IMR-90 (cell line): ENCODE results near the gene CD209. TPM values are rescaled to one million over a fixed set of nuclear protein-coding genes. Genes with fewer than 3 reads are reported as not detected.

Source experiments
- ATAC-seq: fragments of 200-7000 bp; cut with Tn5 transposase; 2 replicates; pipeline ENCODE4 v1.9.1; 2020; ENCODE audit warnings: low read depth, mild to moderate bottlenecking, moderate library complexity
- BruUV-seq: library from RNA; stranded (reverse); fragments of 400-500 nt; replicated peaks from 2 replicates; lab custom pipeline; 2021; lab: Mats Ljungman, UMichigan
- CTCF ChIA-PET: fragments of 300-600 bp; formaldehyde crosslinking; extraction: SDS; loops from one replicate; lab custom pipeline; 2021; ENCODE audit warnings: antibody characterized with exemption; lab: Yijun Ruan, JAX
- POLR2A ChIA-PET: fragments of 300-600 bp; sonication (Branson Sonifier 250); formaldehyde crosslinking; loops from one replicate; lab custom pipeline; 2022; ENCODE audit warnings: antibody characterized with exemption; ENCODE audit not compliant: unreplicated experiment; lab: Charles Lee
- DNase-seq: peaks from one replicate; pipeline ENCODE4 v3.0.0; 2013
- H2AFZ ChIP-seq: replicated peaks from 2 replicates; pipeline ENCODE3; 2013; ENCODE audit warnings: low read length, mild to moderate bottlenecking; ENCODE audit not compliant: poor library complexity
- H2AK5ac ChIP-seq: 2 replicates; pipeline ENCODE4 v1.6.1; 2013; ENCODE audit warnings: low read depth, low read length, inconsistent platforms
- H2AK9ac ChIP-seq: replicated peaks from 2 replicates; pipeline ENCODE3; 2013; ENCODE audit warnings: mild to moderate bottlenecking, low read depth, low read length, moderate library complexity; ENCODE audit not compliant: poor library complexity
- H2BK120ac ChIP-seq: 2 replicates; pipeline ENCODE4 v1.6.1; 2013; ENCODE audit warnings: low read depth, low read length, inconsistent platforms
- H2BK15ac ChIP-seq: 3 replicates; pipeline ENCODE4 v1.6.1; 2013; ENCODE audit warnings: low read depth, low read length, inconsistent platforms
- H2BK20ac ChIP-seq: 2 replicates; pipeline ENCODE4 v1.6.1; 2013; ENCODE audit warnings: low read depth, mild to moderate bottlenecking, inconsistent platforms, low read length, moderate library complexity
- H2BK5ac ChIP-seq: 2 replicates; pipeline ENCODE4 v1.6.1; 2013; ENCODE audit warnings: mild to moderate bottlenecking, low read depth, low read length, inconsistent platforms; ENCODE audit not compliant: poor library complexity, severe bottlenecking
- H3K14ac ChIP-seq: replicated peaks from 2 replicates; pipeline ENCODE4 v1.6.1; 2013; ENCODE audit warnings: low read depth, low read length, inconsistent platforms
- H3K18ac ChIP-seq: 2 replicates; pipeline ENCODE4 v1.6.1; 2013; ENCODE audit warnings: low read depth, low read length, control low read depth
- H3K23ac ChIP-seq: 2 replicates; pipeline ENCODE4 v1.6.1; 2013; ENCODE audit warnings: low read depth, low read length, inconsistent platforms
- H3K27ac ChIP-seq: 2 replicates; pipeline ENCODE4 v1.5.1; 2013; ENCODE audit warnings: mild to moderate bottlenecking, control low read depth, low read length; ENCODE audit not compliant: insufficient read depth
- H3K27me3 ChIP-seq: 2 replicates; pipeline ENCODE4 v1.6.1; 2013; ENCODE audit warnings: low read length; ENCODE audit not compliant: control insufficient read depth, insufficient read depth
- H3K36me3 ChIP-seq: 2 replicates; pipeline ENCODE4 v1.6.1; 2013; ENCODE audit warnings: low read length, mixed read lengths; ENCODE audit not compliant: control insufficient read depth, insufficient read depth
- H3K4ac ChIP-seq: 2 replicates; pipeline ENCODE4 v1.6.1; 2013; ENCODE audit warnings: low read depth, low read length, inconsistent platforms
- H3K4me1 ChIP-seq: 2 replicates; pipeline ENCODE4 v1.6.1; 2013; ENCODE audit warnings: low read length, mixed read lengths; ENCODE audit not compliant: control insufficient read depth, insufficient read depth
- H3K4me2 ChIP-seq: 2 replicates; pipeline ENCODE4 v1.6.1; 2013; ENCODE audit warnings: low read depth, mild to moderate bottlenecking, control low read depth, low read length, moderate library complexity
- H3K4me3 ChIP-seq: 2 replicates; pipeline ENCODE4 v1.5.1; 2013; ENCODE audit warnings: low read depth, mild to moderate bottlenecking, control low read depth, low read length, moderate library complexity; ENCODE audit not compliant: insufficient read depth
- H3K56ac ChIP-seq: 2 replicates; pipeline ENCODE4 v1.6.1; 2013; ENCODE audit warnings: low read length, inconsistent platforms; ENCODE audit not compliant: insufficient read depth; ENCODE audit errors: extremely low read depth
- H3K79me1 ChIP-seq, 2 experiments: 2 replicates each; pipeline ENCODE4 v1.6.1; 2013; ENCODE audit warnings: low read length in 2 of 2, inconsistent platforms in 1 of 2, low read depth in 1 of 2
- H3K9ac ChIP-seq: 2 replicates; pipeline ENCODE4 v1.6.1; 2013; ENCODE audit warnings: low read depth, low read length, control low read depth
- H3K9me1 ChIP-seq: 2 replicates; pipeline ENCODE4 v1.6.1; 2013; ENCODE audit warnings: low read length, inconsistent platforms; ENCODE audit not compliant: insufficient read depth
- H3K9me3 ChIP-seq: 2 replicates; pipeline ENCODE4 v1.6.1; 2013; ENCODE audit warnings: low read length; ENCODE audit not compliant: control insufficient read depth, insufficient read depth
- H4K20me1 ChIP-seq: 2 replicates; pipeline ENCODE4 v1.6.1; 2013; ENCODE audit warnings: low read length, inconsistent platforms; ENCODE audit not compliant: insufficient read depth
- H4K5ac ChIP-seq: 2 replicates; pipeline ENCODE4 v1.6.1; 2013; ENCODE audit warnings: mild to moderate bottlenecking, low read depth, low read length, control low read depth
- H4K8ac ChIP-seq, 2 experiments: 2 replicates each; pipeline ENCODE4 v1.6.1; 2013; ENCODE audit warnings: low read depth in 2 of 2, low read length in 2 of 2, control low read depth in 1 of 2, inconsistent platforms in 1 of 2
- H4K91ac ChIP-seq: 2 replicates; pipeline ENCODE4 v1.6.1; 2013; ENCODE audit warnings: low read depth, low read length, inconsistent platforms; ENCODE audit not compliant: insufficient read depth
- CEBPB ChIP-seq: IDR thresholded peaks from 2 replicates; pipeline ENCODE4 v1.6.1; 2012; ENCODE audit warnings: low read depth, low read length, improper control_type of control experiment
- MAFK ChIP-seq: IDR thresholded peaks from 2 replicates; pipeline ENCODE4 v1.6.1; 2012; ENCODE audit warnings: low read depth, low read length, improper control_type of control experiment
- MXI1 ChIP-seq: IDR thresholded peaks from 2 replicates; pipeline ENCODE4 v1.6.1; 2012; ENCODE audit warnings: low read depth, mild to moderate bottlenecking, low read length, moderate library complexity, borderline replicate concordance
- RAD21 ChIP-seq: IDR thresholded peaks from 2 replicates; pipeline ENCODE4 v1.6.1; 2012; ENCODE audit warnings: low read length, improper control_type of control experiment
- USF2 ChIP-seq: fragments of 150-350 bp; IDR thresholded peaks from 2 replicates; pipeline ENCODE4 v1.6.1; 2017; ENCODE audit warnings: mild to moderate bottlenecking, antibody characterized with exemption, low read length, low read depth
- dilution Hi-C: fragments of 300-500 bp; cut with HindIII; formaldehyde crosslinking; loops from one replicate; pipeline ENCODE4 v1.14.3; 2018; ENCODE audit warnings: low sequenced_read_pairs; ENCODE audit not compliant: unreplicated experiment
- in situ Hi-C: fragments of 300-500 bp; cut with MboI; formaldehyde crosslinking; loops from 3 replicates; pipeline ENCODE4 v1.14.3; 2019; ENCODE audit warnings: low sequenced_read_pairs, inconsistent platforms, mixed read lengths
- intact Hi-C: fragments of 100-400 bp; cut with micrococcal nuclease; formaldehyde crosslinking; loops from 2 replicates; pipeline ENCODE4 v1.10.0; 2022
- polyA plus RNA-seq, 3 experiments: library from polyadenylated mRNA; depleted of rRNA; stranded (reverse); fragments of >200 nt; gene quantifications; 2 replicates each; pipeline ENCODE4 v1.2.3, GENCODE V29; 2012; ENCODE audit warnings: low replicate concordance in 1 of 3
- total RNA-seq: library from RNA; depleted of rRNA; stranded (reverse); fragments of >200 nt; gene quantifications from 2 replicates; pipeline ENCODE4 v1.2.3, GENCODE V29; 2012

CD209 gene
- total and polyA plus RNA-seq, 2 of the 4 experiments (the other 2 are of a cell fraction), result not detected

- TF ChIP-seq MAFK, result no peak
- no peak for TF ChIP-seq USF2
- no peak for TF ChIP-seq MXI1
- no peak for TF ChIP-seq CEBPB
- no peak for TF ChIP-seq RAD21
- Histone ChIP-seq H3K14ac (no peak overlapping the region), H3K27me3 (peaks cover 44% of the 10 kb centered on the region), H3K18ac (no peak overlapping the region), H3K27ac (no peak overlapping the region), H3K4ac (no peak overlapping the region), H3K79me1 (no peaks in the 10 kb centered on the region), H3K23ac (no peak overlapping the region), H2BK120ac (no peak overlapping the region), H3K4me2 (no peak overlapping the region), H4K91ac (no peak overlapping the region), H2BK20ac (no peak overlapping the region), H2AK9ac (no peak overlapping the region), H4K8ac (no peak overlapping the region), H4K20me1 (no peaks in the 10 kb centered on the region), H2BK15ac (no peak overlapping the region), H2AFZ (no peak overlapping the region), H4K5ac (no peak overlapping the region), H3K56ac (no peak overlapping the region), H2BK5ac (no peak overlapping the region), H3K9ac (no peak overlapping the region), H2AK5ac (no peak overlapping the region), H3K36me3 (no peaks in the 10 kb centered on the region), H3K9me3 (no peaks in the 10 kb centered on the region), H3K4me1 (no peaks in the 10 kb centered on the region), H3K4me3 (no peak overlapping the region), H3K9me1 (no peaks in the 10 kb centered on the region)
- no peak for ATAC-seq
- in situ Hi-C loops, result no loop called here
- no TSS peak for BruUV-seq
- intact Hi-C loops, result no loop called here
- CTCF ChIA-PET, result interaction anchor here (0.7 kb wide), 1 partner anchor 10 kb away, joined by 9 read pairs; no protein-coding TSS in a partner anchor
- dilution Hi-C loops, result no loop called here
- POLR2A ChIA-PET, result no interaction called here
- no peak for DNase-seq
These were observed 37.5 kb upstream of the CD209 start for GRCh38 chr19:7784856-7785255.
